Naive thymus-derived CD4-positive, alpha-beta T cell (primary cell): Measurements from ENCODE around the gene ALDH16A1. TPM values are rescaled to one million over a fixed set of nuclear protein-coding genes. Genes with fewer than 3 reads are reported as not detected.
A peak's percentile ranks its signal among the peaks of the same experiment; 100 is the strongest.

Source experiments
- ATAC-seq: fragments of 150-1000 bp; cut with Tn5 transposase; 2 replicates; pipeline ENCODE4 v1.10.0; 2021; ENCODE audit warnings: mild to moderate bottlenecking, moderate library complexity
- CTCF ChIA-PET: fragments of 350-600 bp; sonication (Branson Sonifier 250); formaldehyde crosslinking; loops from one replicate; lab custom pipeline; 2021; ENCODE audit warnings: antibody characterized with exemption; lab: Charles Lee
- POLR2A ChIA-PET: fragments of 350-600 bp; sonication (Branson Sonifier 250); formaldehyde crosslinking; loops from one replicate; lab custom pipeline; 2021; ENCODE audit warnings: antibody characterized with exemption, inconsistent platforms; lab: Charles Lee
- DNase-seq, 9 donors: peaks; one replicate each; pipeline versions ENCODE4 v3.0.0 to v3.0.0-alpha.2; 2020 to 2022; ENCODE audit warnings: mixed read lengths in 1 of 9
- H3K27ac ChIP-seq: one replicate; pipeline ENCODE4 v1.7.0; 2013; ENCODE audit warnings: mild to moderate bottlenecking, low read depth, low read length, moderate library complexity
- H3K27me3 ChIP-seq, 2 donors: one replicate each; pipeline ENCODE4 v1.7.0; 2013; ENCODE audit warnings: low read length in 2 of 2, mild to moderate bottlenecking in 2 of 2, moderate library complexity in 2 of 2; ENCODE audit not compliant: control insufficient read depth in 2 of 2, insufficient read depth in 2 of 2
- H3K36me3 ChIP-seq, 3 experiments: 1 replicate in 2 of 3; 2 replicates in 1 of 3; pipeline ENCODE4 v1.7.0; 2013; ENCODE audit warnings: low read length in 3 of 3, mild to moderate bottlenecking in 3 of 3, moderate library complexity in 1 of 3; ENCODE audit not compliant: insufficient read depth in 3 of 3, control insufficient read depth in 2 of 3
- H3K4me1 ChIP-seq, 2 donors: one replicate each; pipeline ENCODE4 v1.7.0; 2013; ENCODE audit warnings: low read length in 2 of 2, mild to moderate bottlenecking in 2 of 2, moderate library complexity in 1 of 2; ENCODE audit not compliant: control insufficient read depth in 2 of 2, insufficient read depth in 2 of 2
- H3K4me3 ChIP-seq: 2 replicates; pipeline ENCODE4 v1.7.0; 2013; ENCODE audit warnings: mild to moderate bottlenecking, low read length
- H3K9me3 ChIP-seq, 3 experiments: 1 replicate in 2 of 3; 2 replicates in 1 of 3; pipeline ENCODE4 v1.7.0; 2013; ENCODE audit warnings: low read length in 3 of 3; ENCODE audit not compliant: control insufficient read depth in 2 of 3
- H3K27ac Mint-ChIP-seq, 9 donors: one replicate each; pipeline ENCODE4 v1.8.0; 2020 to 2022; ENCODE audit warnings: mixed read lengths in 9 of 9, mild to moderate bottlenecking in 8 of 9, moderate library complexity in 5 of 9, inconsistent platforms in 2 of 9
- H3K27me3 Mint-ChIP-seq, 5 donors: one replicate each; pipeline ENCODE4 v1.8.0; 2021 to 2022; ENCODE audit warnings: mixed read lengths in 5 of 5, mild to moderate bottlenecking in 1 of 5
- H3K36me3 Mint-ChIP-seq, 5 donors: one replicate each; pipeline ENCODE4 v1.8.0; 2020 to 2022; ENCODE audit warnings: mixed read lengths in 5 of 5, mild to moderate bottlenecking in 3 of 5, inconsistent platforms in 1 of 5
- H3K4me1 Mint-ChIP-seq, 7 donors: one replicate each; pipeline ENCODE4 v1.8.0; 2020 to 2022; ENCODE audit warnings: mixed read lengths in 7 of 7, mild to moderate bottlenecking in 3 of 7, inconsistent platforms in 1 of 7
- H3K4me3 Mint-ChIP-seq, 10 donors: one replicate each; pipeline ENCODE4 v1.8.0; 2020 to 2022; ENCODE audit warnings: mild to moderate bottlenecking in 10 of 10, mixed read lengths in 10 of 10, moderate library complexity in 6 of 10, inconsistent platforms in 2 of 10
- H3K9me3 Mint-ChIP-seq, 11 donors: one replicate each; pipeline ENCODE4 v1.8.0; 2020 to 2022; ENCODE audit warnings: mixed read lengths in 11 of 11, mild to moderate bottlenecking in 4 of 11, inconsistent platforms in 1 of 11, moderate library complexity in 1 of 11
- intact Hi-C, 2 donors: fragments of 100-400 bp; cut with micrococcal nuclease; formaldehyde crosslinking; loops; one replicate each; pipeline ENCODE4 v1.15.1; 2023
- polyA plus RNA-seq, 2 donors: library from polyadenylated mRNA; unstranded; fragments of 300-500 nt; fragmentation: Illumina TruSeq; gene quantifications; one replicate each; pipeline ENCODE4 v1.2.3, GENCODE V29; 2021
- total RNA-seq, 6 experiments: library from RNA in 5 of 6; stranded (reverse) in 5 of 6; gene quantifications; 1 replicate in 5 of 6; 2 replicates in 1 of 6; pipeline ENCODE4 v1.2.3 and lab custom pipeline; 2021 to 2026

Gene ALDH16A1
- total and polyA plus RNA-seq, 7 experiments from 2014 or later = 27.6 to 38.1 (median 33.3) TPM

GRCh38 chr19:49479975-49480628 lies 27.1 kb downstream of the ALDH16A1 start:
- peaks cover 5 to 28% (median 14%) of the 10 kb centered on the region in 5 donors for H3K36me3 Mint-ChIP-seq

GRCh38 chr19:49481020-49481683 lies 28.1 kb downstream of the ALDH16A1 start:
- Mint-ChIP-seq H3K4me1 (peaks cover 7 to 47% (median 25%) of the 10 kb centered on the region in 7 donors), H3K27me3 (no peaks in the 10 kb centered on the region), H3K9me3 (no peaks in the 10 kb centered on the region), H3K4me3 (peak overlapping the region in 3 of 10 donors; percentile 8 to 59 (median 33)), H3K27ac (peak overlapping the region; percentile 28 to 85 (median 49)), H3K36me3 (peaks cover 0 to 23% (median 5%) of the 10 kb centered on the region in 5 donors)
- ChIA-PET POLR2A (interaction anchor here (0.6 to 1.9 kb wide), 4 partner anchors 11 to 54 kb away, joined by 3 to 7 read pairs (median 4); partner anchors contain the start of genes ALDH16A1 and RPS11), CTCF (interaction anchor here (0.6 to 1.4 kb wide), 5 partner anchors 7 to 22 kb away, joined by 3 to 4 read pairs (median 3); partner anchors contain the start of gene FLT3LG)
- no peak overlapping the region for H3K4me3 ChIP-seq
- no peaks in the 10 kb centered on the region for H3K9me3 ChIP-seq
- intact Hi-C loops = no loop called here
- peak overlapping the region; percentile 41 for H3K27ac ChIP-seq
- no peak for DNase-seq
- ATAC-seq = no peak
- peaks cover 10 to 18% of the 10 kb centered on the region in 2 donors for H3K4me1 ChIP-seq
- no peaks in the 10 kb centered on the region for H3K27me3 ChIP-seq
- H3K36me3 ChIP-seq = peaks cover 0 to 71% (median 19%) of the 10 kb centered on the region in 3 experiments

More at GRCh38 chr19:49479975-49480628, 27.1 kb downstream of the ALDH16A1 start:
- peaks cover 0 to 3% (median 0%) of the 10 kb centered on the region in 11 donors for H3K9me3 Mint-ChIP-seq
- no peaks in the 10 kb centered on the region for H3K27me3 ChIP-seq
- H3K4me1 Mint-ChIP-seq = peaks cover 7 to 50% (median 34%) of the 10 kb centered on the region in 7 donors
- no peaks in the 10 kb centered on the region for H3K27me3 Mint-ChIP-seq
- no peak overlapping the region for H3K4me3 ChIP-seq
- ATAC-seq (no peak), DNase-seq (no peak)
- H3K4me3 Mint-ChIP-seq = peak overlapping the region in 4 of 10 donors; percentile 14 to 59 (median 38)
- POLR2A ChIA-PET = interaction anchor here (1.9 kb wide), 1 partner anchor 16 kb away, joined by 7 read pairs; the partner anchor contains the start of gene RPS11
- CTCF ChIA-PET = no interaction called here
- H3K27ac Mint-ChIP-seq = peak overlapping the region in 5 of 9 donors; percentile 21 to 77 (median 60)
- peaks cover 10 to 18% of the 10 kb centered on the region in 2 donors for H3K4me1 ChIP-seq
- intact Hi-C loops = loop anchor here in 1 of 2 donors (10.0 kb wide), 1 partner anchor 365 kb away; the partner anchor contains the start of genes C19orf73, LIN7B and PPFIA3
- H3K9me3 ChIP-seq = no peaks in the 10 kb centered on the region
- peaks cover 0 to 69% (median 10%) of the 10 kb centered on the region in 3 experiments for H3K36me3 ChIP-seq
- H3K27ac ChIP-seq = peak overlapping the region; percentile 58

- peak overlapping the region; percentile 6 to 99 (median 75) for H3K27ac Mint-ChIP-seq
- CTCF ChIA-PET = interaction anchor here (0.6 kb wide), 1 partner anchor 11 kb away, joined by 3 read pairs; no protein-coding TSS in a partner anchor
These were observed 33.2 kb downstream of the ALDH16A1 start for GRCh38 chr19:49486232-49486631.

GRCh38 chr19:49486710-49487276 lies 33.8 kb downstream of the ALDH16A1 start:
- CTCF ChIA-PET = interaction anchor here (1.1 kb wide), 1 partner anchor 16 kb away, joined by 3 read pairs; no protein-coding TSS in a partner anchor
- Histone ChIP-seq H3K9me3 (no peaks in the 10 kb centered on the region), H3K27ac (peak overlapping the region; percentile 92), H3K27me3 (no peaks in the 10 kb centered on the region), H3K36me3 (peaks cover 17 to 73% (median 36%) of the 10 kb centered on the region in 3 experiments), H3K4me1 (peaks cover 19 to 26% of the 10 kb centered on the region in 2 donors), H3K4me3 (no peak overlapping the region)
- ATAC-seq (no peak), DNase-seq (no peak)
- intact Hi-C loops = loop anchor here (1.0 kb wide), 6 partner anchors 10 to 280 kb away; partner anchors contain the start of genes FLT3LG (in 2 of the 2), RPS11 (in 2 of the 2), ALDH16A1 (in 1 of the 2) and PIH1D1 (in 1 of the 2)
- Mint-ChIP-seq H3K4me3 (peak overlapping the region; percentile 95 to 99 (median 98)), H3K27me3 (peaks cover 0 to 9% (median 0%) of the 10 kb centered on the region in 5 donors), H3K9me3 (peaks cover 0 to 12% (median 0%) of the 10 kb centered on the region in 11 donors), H3K36me3 (peaks cover 6 to 47% (median 21%) of the 10 kb centered on the region in 5 donors), H3K4me1 (peaks cover 23 to 51% (median 40%) of the 10 kb centered on the region in 7 donors), H3K27ac (peak overlapping the region; percentile 89 to 99 (median 96))
- POLR2A ChIA-PET = interaction anchor here (1.0 to 4.9 kb wide), 12 partner anchors 8 to 152 kb away, joined by 3 to 36 read pairs (median 7); partner anchors contain the start of genes ALDH16A1, FLT3LG, PIH1D1 and PRR12

More at GRCh38 chr19:49486232-49486631, 33.2 kb downstream of the ALDH16A1 start:
- H3K27me3 ChIP-seq = no peaks in the 10 kb centered on the region
- peak overlapping the region; percentile 92 for H3K27ac ChIP-seq
- intact Hi-C loops = no loop called here
- Mint-ChIP-seq H3K4me1 (peaks cover 22 to 51% (median 42%) of the 10 kb centered on the region in 7 donors), H3K9me3 (peaks cover 0 to 12% (median 0%) of the 10 kb centered on the region in 11 donors), H3K4me3 (peak overlapping the region in 5 of 10 donors; percentile 15 to 44 (median 29)), H3K36me3 (peaks cover 6 to 49% (median 21%) of the 10 kb centered on the region in 5 donors), H3K27me3 (peaks cover 0 to 9% (median 0%) of the 10 kb centered on the region in 5 donors)
- peaks cover 19 to 26% of the 10 kb centered on the region in 2 donors for H3K4me1 ChIP-seq
- H3K36me3 ChIP-seq = peaks cover 12 to 72% (median 34%) of the 10 kb centered on the region in 3 experiments
- no peak overlapping the region for H3K4me3 ChIP-seq
- ATAC-seq (no peak), DNase-seq (no peak)
- POLR2A ChIA-PET = interaction anchor here (0.5 to 4.9 kb wide), 4 partner anchors 9 to 81 kb away, joined by 3 to 24 read pairs (median 4); partner anchors contain the start of gene RPS11
- H3K9me3 ChIP-seq = no peaks in the 10 kb centered on the region

GRCh38 chr19:49487277-49488045 lies 34.4 kb downstream of the ALDH16A1 start, which contains the start of gene RPL13A:
Gene RPL13A (plus strand): TSS chr19:49487608. CDS start chr19:49487630, 22 bp downstream.
- peaks cover 23 to 73% (median 40%) of the 10 kb centered on the region in 3 experiments for H3K36me3 ChIP-seq
- POLR2A ChIA-PET = interaction anchor here (0.7 to 3.0 kb wide), 26 partner anchors 9 to 390 kb away, joined by 3 to 36 read pairs (median 4); partner anchors contain the start of genes AKT1S1, ALDH16A1, FLT3LG and GFY
- H3K36me3 Mint-ChIP-seq = peaks cover 7 to 50% (median 26%) of the 10 kb centered on the region in 5 donors

More at GRCh38 chr19:49487277-49488045, 34.4 kb downstream of the ALDH16A1 start, which contains the start of gene RPL13A:
- H3K9me3 ChIP-seq = no peaks in the 10 kb centered on the region
- ATAC-seq = peak; percentile 94
- H3K9me3 Mint-ChIP-seq = peaks cover 0 to 12% (median 0%) of the 10 kb centered on the region in 11 donors
- peak within 1 kb of the TSS; percentile 100 for H3K4me3 ChIP-seq
- H3K27me3 Mint-ChIP-seq = peaks cover 0 to 9% (median 0%) of the 10 kb centered on the region in 5 donors
- peak within 1 kb of the TSS; percentile 92 for H3K27ac ChIP-seq
- peak; percentile 97 to 99 (median 99) for DNase-seq
- H3K4me3 Mint-ChIP-seq = peak within 1 kb of the TSS; percentile 95 to 99 (median 98)
- peaks cover 19 to 26% of the 10 kb centered on the region in 2 donors for H3K4me1 ChIP-seq
- no peaks in the 10 kb centered on the region for H3K27me3 ChIP-seq
- peaks cover 27 to 52% (median 42%) of the 10 kb centered on the region in 7 donors for H3K4me1 Mint-ChIP-seq
- peak within 1 kb of the TSS; percentile 89 to 99 (median 96) for H3K27ac Mint-ChIP-seq
- CTCF ChIA-PET = interaction anchor here (0.5 to 1.1 kb wide), 2 partner anchors 16 to 708 kb away, joined by 3 read pairs; no protein-coding TSS in a partner anchor
- intact Hi-C loops = loop anchor here (1.0 kb wide), 6 partner anchors 9 to 279 kb away; partner anchors contain the start of genes FLT3LG (in 2 of the 2), RPS11 (in 2 of the 2), ALDH16A1 (in 1 of the 2) and PIH1D1 (in 1 of the 2)
